GM12878 (cell line): Measurements from ENCODE around the gene LRP1B.

Experiments
- RAD21 ChIP-seq: IDR thresholded peaks from 2 replicates; pipeline ENCODE4 v1.6.1; 2011; ENCODE audit warnings: mild to moderate bottlenecking, low read depth, low read length, moderate library complexity; ENCODE audit not compliant: insufficient read depth
- RCOR1 ChIP-seq: conservative IDR thresholded peaks from 2 replicates; pipeline ENCODE4 v1.6.1; 2012; ENCODE audit warnings: low read depth, low read length, improper control_type of control experiment
- RFX5 ChIP-seq: IDR thresholded peaks from 2 replicates; pipeline ENCODE4 v1.6.1; 2011; ENCODE audit warnings: low read depth, low read length, improper control_type of control experiment
- ZNF24 ChIP-seq: fragments of 450-650 bp; IDR thresholded peaks from 2 replicates; pipeline ENCODE4 v1.6.1; 2017; ENCODE audit warnings: antibody characterized with exemption, mild to moderate bottlenecking
- TF ChIP-seq, protein P1 (sequence below): IDR thresholded peaks from 2 replicates; pipeline ENCODE4 v1.6.1; 2012; ENCODE audit warnings: low read length, inconsistent platforms

GRCh38 chr2:141037361-141037760 lies 1093.5 kb downstream of the LRP1B start:
- TF ChIP-seq, protein P1, sequence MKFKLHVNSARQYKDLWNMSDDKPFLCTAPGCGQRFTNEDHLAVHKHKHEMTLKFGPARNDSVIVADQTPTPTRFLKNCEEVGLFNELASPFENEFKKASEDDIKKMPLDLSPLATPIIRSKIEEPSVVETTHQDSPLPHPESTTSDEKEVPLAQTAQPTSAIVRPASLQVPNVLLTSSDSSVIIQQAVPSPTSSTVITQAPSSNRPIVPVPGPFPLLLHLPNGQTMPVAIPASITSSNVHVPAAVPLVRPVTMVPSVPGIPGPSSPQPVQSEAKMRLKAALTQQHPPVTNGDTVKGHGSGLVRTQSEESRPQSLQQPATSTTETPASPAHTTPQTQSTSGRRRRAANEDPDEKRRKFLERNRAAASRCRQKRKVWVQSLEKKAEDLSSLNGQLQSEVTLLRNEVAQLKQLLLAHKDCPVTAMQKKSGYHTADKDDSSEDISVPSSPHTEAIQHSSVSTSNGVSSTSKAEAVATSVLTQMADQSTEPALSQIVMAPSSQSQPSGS = no peak
- TF ChIP-seq ZNF24 (no peak), RFX5 (no peak), RAD21 (no peak), RCOR1 (no peak)
